Mammary epithelial cell (primary cell): ENCODE data around the gene DDX10.

Experiments
- EZH2 ChIP-seq: IDR thresholded peaks from 2 replicates; pipeline ENCODE4 v1.6.1; 2012; ENCODE audit warnings: low read length, inconsistent platforms, borderline replicate concordance
- TF ChIP-seq, protein P1 (sequence below), 2 donors: IDR thresholded peaks in 1 of 2; conservative IDR thresholded peaks in 1 of 2; 2 replicates each; pipeline ENCODE4 v1.5.1; 2011 to 2012; ENCODE audit warnings: inconsistent platforms in 2 of 2, low read length in 2 of 2, mild to moderate bottlenecking in 2 of 2, control low read depth in 1 of 2, low read depth in 1 of 2; ENCODE audit not compliant: insufficient read depth in 1 of 2; ENCODE audit errors: extremely low read depth in 1 of 2

DNA sequence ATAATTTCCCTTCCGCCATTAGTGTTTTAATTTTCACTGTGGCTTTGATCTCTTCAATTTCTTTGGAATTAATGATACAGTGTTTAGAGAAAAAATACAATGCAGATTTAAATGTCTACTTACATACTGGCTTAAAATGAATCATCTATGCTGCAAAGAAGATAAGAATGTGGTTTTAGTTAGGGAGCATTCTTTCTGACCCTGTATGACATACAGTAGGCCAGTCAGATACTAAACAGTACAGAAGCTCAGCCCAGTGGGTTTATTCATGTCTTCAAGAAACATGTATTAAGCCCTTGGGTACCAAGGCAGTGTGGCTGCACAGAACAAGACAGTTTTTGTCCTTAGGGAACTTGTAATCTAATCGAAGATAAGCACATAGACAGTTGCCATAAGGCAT, 268.8 kb downstream of the DDX10 start:
- TF ChIP-seq, protein P1, sequence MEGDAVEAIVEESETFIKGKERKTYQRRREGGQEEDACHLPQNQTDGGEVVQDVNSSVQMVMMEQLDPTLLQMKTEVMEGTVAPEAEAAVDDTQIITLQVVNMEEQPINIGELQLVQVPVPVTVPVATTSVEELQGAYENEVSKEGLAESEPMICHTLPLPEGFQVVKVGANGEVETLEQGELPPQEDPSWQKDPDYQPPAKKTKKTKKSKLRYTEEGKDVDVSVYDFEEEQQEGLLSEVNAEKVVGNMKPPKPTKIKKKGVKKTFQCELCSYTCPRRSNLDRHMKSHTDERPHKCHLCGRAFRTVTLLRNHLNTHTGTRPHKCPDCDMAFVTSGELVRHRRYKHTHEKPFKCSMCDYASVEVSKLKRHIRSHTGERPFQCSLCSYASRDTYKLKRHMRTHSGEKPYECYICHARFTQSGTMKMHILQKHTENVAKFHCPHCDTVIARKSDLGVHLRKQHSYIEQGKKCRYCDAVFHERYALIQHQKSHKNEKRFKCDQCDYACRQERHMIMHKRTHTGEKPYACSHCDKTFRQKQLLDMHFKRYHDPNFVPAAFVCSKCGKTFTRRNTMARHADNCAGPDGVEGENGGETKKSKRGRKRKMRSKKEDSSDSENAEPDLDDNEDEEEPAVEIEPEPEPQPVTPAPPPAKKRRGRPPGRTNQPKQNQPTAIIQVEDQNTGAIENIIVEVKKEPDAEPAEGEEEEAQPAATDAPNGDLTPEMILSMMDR (conservative IDR thresholded peaks at IDR 0.05 in 1 of 2, IDR thresholded peaks at IDR 0.05 in 1 of 2; ENCODE audit: extremely low read depth in 1 of 2, insufficient read depth in 1 of 2, low read depth in 1 of 2, low read length in 2 of 2) = no peak
- no peak for TF ChIP-seq EZH2
